ENCODE data around the gene P2RY2.

- no peak for TF ChIP-seq POLR2AphosphoS5 (IDR thresholded peaks at IDR 0.05; ENCODE audit: low read depth, low read length)
- no peak for TF ChIP-seq POLR2A (IDR thresholded peaks at IDR 0.05; ENCODE audit: low read depth, low read length)
These were observed 12.3 kb upstream of the P2RY2 start for GRCh38 chr11:73205661-73206343.
